H9 (cell line): ENCODE results near the gene CCS. TPM values are rescaled to one million over a fixed set of nuclear protein-coding genes. Genes with fewer than 3 reads are reported as not detected.

ENCODE experiments used
- DNase-seq: peaks from one replicate; pipeline ENCODE4 v3.0.0-alpha.2; 2017
- H2AFZ ChIP-seq: one replicate; pipeline ENCODE4 v1.6.1; 2013; ENCODE audit warnings: mild to moderate bottlenecking, low read length, control low read depth, moderate library complexity
- H2AK5ac ChIP-seq: 2 replicates; pipeline ENCODE4 v1.6.1; 2013; ENCODE audit warnings: low read length, control low read depth, mixed read lengths; ENCODE audit not compliant: insufficient read length
- H2BK120ac ChIP-seq: one replicate; pipeline ENCODE4 v1.6.1; 2013; ENCODE audit warnings: low read depth, mild to moderate bottlenecking, low read length, control low read depth, inconsistent platforms; ENCODE audit not compliant: poor library complexity, severe bottlenecking
- H2BK12ac ChIP-seq: 2 replicates; pipeline ENCODE4 v1.6.1; 2013; ENCODE audit warnings: low read length, control low read depth, mixed read lengths, low read depth; ENCODE audit not compliant: insufficient read length
- H2BK15ac ChIP-seq: 2 replicates; pipeline ENCODE4 v1.6.1; 2013; ENCODE audit warnings: low read depth, low read length, control low read depth
- H2BK20ac ChIP-seq: one replicate; pipeline ENCODE4 v1.6.1; 2013; ENCODE audit warnings: low read depth, mild to moderate bottlenecking, low read length, control low read depth, inconsistent platforms; ENCODE audit not compliant: poor library complexity, severe bottlenecking
- H2BK5ac ChIP-seq: 2 replicates; pipeline ENCODE4 v1.6.1; 2013; ENCODE audit warnings: low read length, control low read depth, mixed read lengths; ENCODE audit not compliant: insufficient read length
- H3K14ac ChIP-seq: 2 replicates; pipeline ENCODE4 v1.6.1; 2013; ENCODE audit warnings: low read length, control low read depth; ENCODE audit not compliant: insufficient read depth
- H3K18ac ChIP-seq: 2 replicates; pipeline ENCODE4 v1.6.1; 2013; ENCODE audit warnings: low read depth, mild to moderate bottlenecking, mixed read lengths, low read length, control low read depth; ENCODE audit not compliant: insufficient read length
- H3K23ac ChIP-seq: 2 replicates; pipeline ENCODE4 v1.6.1; 2013; ENCODE audit warnings: low read length, control low read depth, mixed read lengths, low read depth; ENCODE audit not compliant: insufficient read length
- H3K23me2 ChIP-seq: 2 replicates; pipeline ENCODE4 v1.6.1; 2013; ENCODE audit warnings: low read depth, mild to moderate bottlenecking, mixed read lengths, low read length, control low read depth; ENCODE audit not compliant: insufficient read length, poor library complexity, severe bottlenecking
- H3K27ac ChIP-seq: 2 replicates; pipeline ENCODE4 v1.5.1; 2013; ENCODE audit warnings: low read length, control low read depth, mixed read lengths, low read depth; ENCODE audit not compliant: insufficient read length
- H3K27me3 ChIP-seq: 2 replicates; pipeline ENCODE4 v1.6.1; 2013; ENCODE audit warnings: low read length, control low read depth, inconsistent platforms; ENCODE audit not compliant: insufficient read depth
- H3K4ac ChIP-seq: 2 replicates; pipeline ENCODE4 v1.6.1; 2013; ENCODE audit warnings: low read depth, mild to moderate bottlenecking, control low read depth, inconsistent platforms, low read length, moderate library complexity
- H3K4me1 ChIP-seq: 2 replicates; pipeline ENCODE4 v1.6.1; 2013; ENCODE audit warnings: low read length, control low read depth, inconsistent platforms; ENCODE audit not compliant: insufficient read depth
- H3K4me2 ChIP-seq: 2 replicates; pipeline ENCODE4 v1.6.1; 2013; ENCODE audit warnings: low read length, control low read depth, mixed read lengths; ENCODE audit not compliant: insufficient read length, insufficient read depth
- H3K56ac ChIP-seq: 2 replicates; pipeline ENCODE4 v1.6.1; 2013; ENCODE audit warnings: low read depth, mild to moderate bottlenecking, mixed read lengths, low read length, control low read depth; ENCODE audit not compliant: insufficient read length
- H3K79me1 ChIP-seq: 2 replicates; pipeline ENCODE4 v1.6.1; 2013; ENCODE audit warnings: low read depth, mild to moderate bottlenecking, moderate library complexity, low read length, control low read depth, inconsistent platforms; ENCODE audit not compliant: insufficient read depth, poor library complexity, severe bottlenecking
- H3K79me2 ChIP-seq: 2 replicates; pipeline ENCODE4 v1.6.1; 2013; ENCODE audit warnings: low read length, control low read depth, inconsistent platforms; ENCODE audit not compliant: insufficient read depth
- H3K9ac ChIP-seq: 2 replicates; pipeline ENCODE4 v1.6.1; 2013; ENCODE audit warnings: low read length, control low read depth, mixed read lengths; ENCODE audit not compliant: insufficient read length; ENCODE audit errors: extremely low read depth
- H3K9me3 ChIP-seq: one replicate; pipeline ENCODE4 v1.6.1; 2013; ENCODE audit warnings: low read depth, low read length, inconsistent platforms; ENCODE audit not compliant: control insufficient read depth
- H3T11ph ChIP-seq: one replicate; pipeline ENCODE4 v1.6.1; 2013; ENCODE audit warnings: mild to moderate bottlenecking, low read length, control low read depth, inconsistent platforms
- H4K20me1 ChIP-seq: one replicate; pipeline ENCODE4 v1.6.1; 2013; ENCODE audit not compliant: control insufficient read depth, insufficient read length, insufficient read depth
- H4K5ac ChIP-seq: 2 replicates; pipeline ENCODE4 v1.6.1; 2013; ENCODE audit warnings: low read depth, mild to moderate bottlenecking, mixed read lengths, low read length, control low read depth; ENCODE audit not compliant: insufficient read length
- H4K8ac ChIP-seq: replicated peaks from 2 replicates; pipeline ENCODE4 v1.6.1; 2013; ENCODE audit warnings: low read length, control low read depth, mixed read lengths, low read depth; ENCODE audit not compliant: insufficient read length
- H4K91ac ChIP-seq: 2 replicates; pipeline ENCODE4 v1.6.1; 2013; ENCODE audit warnings: low read depth, mild to moderate bottlenecking, moderate library complexity, mixed read lengths, low read length, control low read depth; ENCODE audit not compliant: insufficient read length
- H3K27ac Mint-ChIP-seq, 3 experiments: 2 replicates in 2 of 3; 3 replicates in 1 of 3; pipeline ENCODE4 v1.8.0; 2020 to 2021; ENCODE audit warnings: mixed read lengths in 3 of 3, mild to moderate bottlenecking in 1 of 3, moderate library complexity in 1 of 3
- H3K27me3 Mint-ChIP-seq: 2 replicates; pipeline ENCODE4 v1.8.0; 2021; ENCODE audit warnings: low read depth, mild to moderate bottlenecking, moderate library complexity, mixed read lengths
- H3K36me3 Mint-ChIP-seq, 3 experiments: 2 replicates in 2 of 3; 3 replicates in 1 of 3; pipeline ENCODE4 v1.8.0; 2020 to 2021; ENCODE audit warnings: low read depth in 3 of 3, mixed read lengths in 3 of 3; ENCODE audit not compliant: insufficient read depth in 1 of 3
- H3K4me1 Mint-ChIP-seq, 2 experiments: 2 replicates each; pipeline ENCODE4 v1.8.0; 2020; ENCODE audit warnings: mixed read lengths in 2 of 2
- H3K4me3 Mint-ChIP-seq, 2 experiments: 2 replicates in 1 of 2; 3 replicates in 1 of 2; pipeline ENCODE4 v1.8.0; 2020 to 2021; ENCODE audit warnings: mild to moderate bottlenecking in 2 of 2, mixed read lengths in 2 of 2, moderate library complexity in 1 of 2
- H3K9me3 Mint-ChIP-seq, 2 experiments: 2 replicates in 1 of 2; 3 replicates in 1 of 2; pipeline ENCODE4 v1.8.0; 2020; ENCODE audit warnings: mild to moderate bottlenecking in 2 of 2, mixed read lengths in 2 of 2, moderate library complexity in 1 of 2
- CTCF ChIP-seq: fragments of 200-600 bp; sonication (generic); conservative IDR thresholded peaks from 3 replicates; pipeline ENCODE4 v1.8.0; 2021; ENCODE audit warnings: antibody characterized with exemption, mild to moderate bottlenecking
- WGBS: extraction: QIAGEN DNeasy Blood & Tissue Kit; methylation state at CpG from one replicate; pipeline ENCODE4 v1.1.7; 2013; ENCODE audit warnings: missing lambda C conversion rate, low lambda C conversion rate, mixed read lengths; ENCODE audit not compliant: insufficient read length; ENCODE audit errors: extremely low coverage; 5-methylcytosine and 5-hydroxymethylcytosine counted together
- total RNA-seq: library from RNA; stranded (reverse); gene quantifications from 2 replicates; pipeline ENCODE4 v1.2.1, GENCODE V29; 2021

Gene CCS
- total RNA-seq, 1 experiment from 2014 or later = 61.1 TPM

GRCh38 chr11:66626382-66626781 is 33.4 kb downstream of the CCS start:
- H3K27ac ChIP-seq = no peak overlapping the region
- H3T11ph ChIP-seq = no peak overlapping the region
- no peak overlapping the region for H3K9ac ChIP-seq
- H4K5ac ChIP-seq = no peak overlapping the region
- H2BK5ac ChIP-seq = no peak overlapping the region
- no peak overlapping the region for H3K14ac ChIP-seq
- Mint-ChIP-seq H3K36me3 (peaks cover 65 to 90% (median 86%) of the 10 kb centered on the region in 3 experiments), H3K27ac (peak overlapping the region in 1 of 3 experiments; percentile 37; a peak in 1 of 7 replicates), H3K9me3 (no peaks in the 10 kb centered on the region; a peak in 1 of 5 replicates), H3K4me1 (peaks cover 6 to 7% of the 10 kb centered on the region in 2 experiments; a peak in 3 of 4 replicates), H3K4me3 (no peak overlapping the region), H3K27me3 (no peaks in the 10 kb centered on the region)
- no peak overlapping the region for H2BK12ac ChIP-seq
- H3K27me3 ChIP-seq = no peaks in the 10 kb centered on the region
- H2AFZ ChIP-seq = no peak overlapping the region
- no peak for TF ChIP-seq CTCF
- H2AK5ac ChIP-seq = no peak overlapping the region
- no peak for DNase-seq
- H3K4ac ChIP-seq = no peak overlapping the region
- H3K4me2 ChIP-seq = no peak overlapping the region
- peaks cover 61% of the 10 kb centered on the region; the same call in 1 of the 2 replicates for H3K79me2 ChIP-seq
- no peak overlapping the region for H2BK20ac ChIP-seq
- H3K9me3 ChIP-seq = no peaks in the 10 kb centered on the region
- H3K4me1 ChIP-seq = no peaks in the 10 kb centered on the region
- no peaks in the 10 kb centered on the region for H3K23me2 ChIP-seq
- H2BK120ac ChIP-seq = no peak overlapping the region
- H3K18ac ChIP-seq = no peak overlapping the region
- no peak overlapping the region for H3K56ac ChIP-seq
- no CpG with 5 or more reads among the region's 25 CpGs for WGBS
- H2BK15ac ChIP-seq = no peak overlapping the region
- peaks cover 4% of the 10 kb centered on the region for H4K20me1 ChIP-seq
- no peak overlapping the region for H4K91ac ChIP-seq
- peaks cover 12% of the 10 kb centered on the region for H3K79me1 ChIP-seq
- no peak overlapping the region for H3K23ac ChIP-seq
- no peak overlapping the region for H4K8ac ChIP-seq
